WI38 (cell line): ENCODE results near the gene SELENOH.

ENCODE experiments used
- H3K4me3 ChIP-seq: 2 replicates; pipeline ENCODE4 v1.5.1; 2011; ENCODE audit warnings: low read depth, mild to moderate bottlenecking, control low read depth, low read length
- TF ChIP-seq, protein P1 (sequence below): IDR thresholded peaks from 2 replicates; pipeline ENCODE4 v1.5.1; 2012; ENCODE audit warnings: low read depth, mild to moderate bottlenecking, control low read depth, low read length

The SELENOH gene

DNA sequence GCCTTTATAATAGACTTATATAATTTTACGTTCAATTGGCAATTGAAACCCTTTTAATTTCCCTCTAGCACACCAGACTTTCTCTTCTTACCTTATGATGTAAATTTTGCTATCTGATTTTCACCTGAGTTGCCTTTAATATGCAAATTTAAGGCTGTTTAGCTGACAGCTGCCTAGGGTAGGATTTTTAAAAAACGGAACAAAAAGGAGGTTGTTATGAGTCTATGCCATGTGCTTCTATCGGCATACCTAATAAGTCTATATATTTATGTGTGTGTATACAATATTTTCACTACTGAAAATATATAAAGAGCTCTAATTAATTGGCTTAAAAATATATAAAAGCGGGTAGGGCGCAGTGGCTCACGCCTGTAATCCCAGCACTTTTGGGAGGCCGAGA is 11.8 kb upstream of the SELENOH start:
- H3K4me3 ChIP-seq = no peak overlapping the region
- TF ChIP-seq, protein P1, sequence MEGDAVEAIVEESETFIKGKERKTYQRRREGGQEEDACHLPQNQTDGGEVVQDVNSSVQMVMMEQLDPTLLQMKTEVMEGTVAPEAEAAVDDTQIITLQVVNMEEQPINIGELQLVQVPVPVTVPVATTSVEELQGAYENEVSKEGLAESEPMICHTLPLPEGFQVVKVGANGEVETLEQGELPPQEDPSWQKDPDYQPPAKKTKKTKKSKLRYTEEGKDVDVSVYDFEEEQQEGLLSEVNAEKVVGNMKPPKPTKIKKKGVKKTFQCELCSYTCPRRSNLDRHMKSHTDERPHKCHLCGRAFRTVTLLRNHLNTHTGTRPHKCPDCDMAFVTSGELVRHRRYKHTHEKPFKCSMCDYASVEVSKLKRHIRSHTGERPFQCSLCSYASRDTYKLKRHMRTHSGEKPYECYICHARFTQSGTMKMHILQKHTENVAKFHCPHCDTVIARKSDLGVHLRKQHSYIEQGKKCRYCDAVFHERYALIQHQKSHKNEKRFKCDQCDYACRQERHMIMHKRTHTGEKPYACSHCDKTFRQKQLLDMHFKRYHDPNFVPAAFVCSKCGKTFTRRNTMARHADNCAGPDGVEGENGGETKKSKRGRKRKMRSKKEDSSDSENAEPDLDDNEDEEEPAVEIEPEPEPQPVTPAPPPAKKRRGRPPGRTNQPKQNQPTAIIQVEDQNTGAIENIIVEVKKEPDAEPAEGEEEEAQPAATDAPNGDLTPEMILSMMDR = no peak

DNA sequence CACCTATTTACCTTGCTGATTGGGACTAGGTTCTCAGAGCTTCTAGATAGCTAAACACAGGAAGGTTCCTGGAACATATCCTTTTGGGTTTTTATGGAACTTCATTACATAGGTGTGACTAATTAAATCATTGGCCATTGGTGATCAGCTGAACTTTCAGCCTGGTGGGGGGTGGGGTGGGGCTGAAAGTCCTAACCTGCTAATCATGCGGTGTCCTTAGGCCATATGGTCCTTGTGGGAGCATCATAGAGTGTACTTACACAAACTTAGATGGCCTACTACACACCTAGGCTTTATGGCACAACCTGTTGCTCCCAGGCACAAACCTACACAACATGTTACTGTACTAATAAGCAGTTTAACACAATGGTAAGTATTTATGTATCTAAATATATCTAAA is 8.6 kb upstream of the SELENOH start:
- TF ChIP-seq, protein P1 = no peak
- no peak overlapping the region for H3K4me3 ChIP-seq

DNA sequence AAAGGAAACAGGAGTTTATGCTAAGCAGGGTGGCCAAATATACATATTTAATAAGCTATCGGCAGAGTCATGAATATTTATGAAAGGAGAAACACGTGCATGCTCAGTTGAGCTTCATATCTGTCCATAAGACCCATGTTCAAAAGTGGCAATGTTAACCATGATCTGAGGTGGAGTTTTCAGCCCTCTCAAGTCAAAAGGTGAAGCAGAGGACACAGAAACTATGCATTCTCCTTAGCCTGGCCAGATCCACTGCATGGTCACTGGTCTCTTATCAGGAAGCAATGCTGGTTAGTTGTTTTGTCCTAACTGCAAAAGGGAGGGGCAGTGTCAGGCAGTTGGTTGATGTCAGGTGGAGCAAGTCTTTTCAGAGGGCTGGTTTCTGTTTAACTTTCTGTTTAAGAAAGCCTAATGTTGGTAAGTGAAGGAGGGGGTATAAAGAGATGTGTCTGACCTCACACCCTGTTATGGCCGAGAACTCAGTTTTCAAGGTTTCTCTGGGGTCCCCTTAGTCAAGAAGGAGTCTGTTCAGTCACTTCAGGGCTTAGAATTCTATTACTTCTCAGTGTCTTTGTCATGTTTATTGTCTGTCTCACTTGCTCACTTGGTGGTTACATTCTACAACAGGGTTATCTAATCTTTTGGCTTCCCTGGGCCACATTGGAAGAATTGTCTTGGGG is 5.5 kb upstream of the SELENOH start:
- TF ChIP-seq, protein P1 = no peak

DNA sequence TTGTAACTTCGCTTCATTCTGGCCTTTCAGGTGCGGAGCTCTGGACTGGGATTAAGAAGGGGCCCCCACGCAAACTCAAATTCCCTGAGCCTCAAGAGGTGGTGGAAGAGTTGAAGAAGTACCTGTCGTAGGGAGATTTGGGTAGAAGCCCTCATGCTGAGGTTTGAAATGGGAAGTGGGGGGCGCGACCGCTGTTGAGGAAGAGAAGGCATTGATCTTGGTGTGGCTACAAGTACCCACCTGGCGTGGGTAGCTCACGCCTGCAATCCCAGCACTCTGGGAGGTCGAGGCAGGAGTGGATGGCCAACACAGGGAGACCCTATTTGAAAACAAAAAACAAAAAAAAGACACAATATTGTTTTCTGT is 779 bp downstream of the SELENOH start:
- H3K4me3 ChIP-seq = peak overlapping the region; percentile 95
- TF ChIP-seq, protein P1 = no peak

More for the DNA sequence above, 5.5 kb upstream of the SELENOH start:
- H3K4me3 ChIP-seq = no peak overlapping the region

DNA sequence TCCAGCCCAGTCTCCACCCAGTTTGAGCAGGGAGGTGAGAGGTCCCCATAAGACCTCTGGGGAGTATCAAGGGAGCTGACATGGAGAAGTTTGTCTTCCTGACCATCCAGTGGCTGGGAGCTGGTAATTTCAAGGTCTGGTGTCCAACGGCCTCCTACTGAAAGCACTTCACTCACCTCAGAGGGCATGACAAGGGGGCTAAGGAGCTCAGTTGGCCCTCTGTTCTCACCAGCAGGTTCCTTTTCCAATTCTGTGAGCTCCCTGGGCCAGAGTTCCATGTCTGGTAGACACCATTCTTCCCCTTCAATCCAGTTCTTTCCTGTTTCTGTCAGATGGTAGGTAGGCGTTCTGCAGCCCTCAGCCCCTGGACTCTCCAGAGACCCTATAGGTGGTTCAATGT is 3.1 kb downstream of the SELENOH start:
- TF ChIP-seq, protein P1 = no peak
- no peak overlapping the region for H3K4me3 ChIP-seq

DNA sequence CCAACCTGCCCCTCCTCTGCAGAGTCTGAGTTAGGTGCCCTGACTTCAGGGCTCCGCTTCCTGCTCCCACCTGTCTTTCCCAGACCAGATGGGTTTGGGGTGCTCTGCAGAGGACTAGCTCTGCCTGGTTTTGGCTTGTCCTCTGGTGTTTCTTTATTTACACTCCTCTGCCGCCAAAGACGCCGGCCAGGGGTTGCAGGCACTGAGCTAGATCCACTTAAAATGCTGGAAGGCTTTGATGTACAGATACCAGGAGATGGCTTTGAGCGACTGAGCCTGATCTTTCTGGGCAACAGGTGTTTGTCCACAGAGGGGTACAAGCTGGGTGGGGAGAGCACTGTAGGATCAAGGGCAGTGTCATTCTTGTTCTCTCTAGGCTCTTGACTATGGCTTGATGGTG is 3.9 kb downstream of the SELENOH start:
- H3K4me3 ChIP-seq = no peak overlapping the region
- TF ChIP-seq, protein P1 = no peak

DNA sequence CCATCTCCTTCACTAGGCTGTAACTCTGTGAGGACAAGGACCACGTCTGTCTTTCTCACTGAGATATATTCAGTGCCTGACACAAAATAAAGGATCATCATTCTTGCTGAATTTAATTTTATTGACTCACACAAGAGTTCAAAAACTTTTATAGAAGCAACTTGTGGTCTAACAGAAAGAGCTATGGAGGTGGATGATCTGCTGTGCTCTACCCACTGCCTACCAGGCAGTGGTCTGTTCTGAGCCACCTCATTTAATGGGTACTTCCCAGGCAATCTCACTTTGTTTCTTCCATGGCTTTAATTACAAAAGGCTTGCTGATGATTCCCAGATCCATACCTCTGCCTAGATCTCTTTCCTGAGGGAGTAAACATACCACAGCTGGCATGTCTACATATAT is 5.6 kb downstream of the SELENOH start:
- TF ChIP-seq, protein P1 = no peak

More for the DNA sequence above, 5.6 kb downstream of the SELENOH start:
- H3K4me3 ChIP-seq = no peak overlapping the region
